AG20443 (cell line): Measurements from ENCODE around the gene VEPH1.

Experiments used
- DNase-seq: peaks from one replicate; pipeline ENCODE4 v3.0.0; 2012; ENCODE audit warnings: low spot score, mixed read lengths

VEPH1 gene

GRCh38 chr3:157388976-157389375 lies 114.2 kb downstream of the VEPH1 start:
- DNase-seq: no peak

- DNase-seq: no peak
These were observed 115.3 kb downstream of the VEPH1 start for GRCh38 chr3:157387708-157388435.

DNA sequence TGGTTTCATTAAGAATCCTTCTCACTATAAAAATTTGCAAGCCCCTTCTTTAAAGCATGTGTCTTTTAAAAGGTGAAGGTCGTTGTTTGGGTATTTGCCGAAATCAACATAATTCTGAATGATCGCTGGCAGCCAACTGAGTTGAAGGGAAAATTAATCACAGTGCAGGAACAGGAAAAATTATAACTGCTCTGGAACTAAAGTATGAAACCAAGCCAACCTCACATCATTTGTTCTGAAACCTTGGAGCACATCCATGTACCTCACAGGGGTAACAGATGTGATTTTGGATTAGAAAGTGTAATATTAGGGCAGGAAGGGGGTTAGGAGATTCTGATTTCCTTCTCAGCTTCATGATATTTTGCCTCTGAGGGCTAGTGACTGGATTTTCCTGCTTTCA lies 118.7 kb downstream of the VEPH1 start:
- no peak for DNase-seq

GRCh38 chr3:157384031-157384430 lies 119.2 kb downstream of the VEPH1 start:
- no peak for DNase-seq

DNA sequence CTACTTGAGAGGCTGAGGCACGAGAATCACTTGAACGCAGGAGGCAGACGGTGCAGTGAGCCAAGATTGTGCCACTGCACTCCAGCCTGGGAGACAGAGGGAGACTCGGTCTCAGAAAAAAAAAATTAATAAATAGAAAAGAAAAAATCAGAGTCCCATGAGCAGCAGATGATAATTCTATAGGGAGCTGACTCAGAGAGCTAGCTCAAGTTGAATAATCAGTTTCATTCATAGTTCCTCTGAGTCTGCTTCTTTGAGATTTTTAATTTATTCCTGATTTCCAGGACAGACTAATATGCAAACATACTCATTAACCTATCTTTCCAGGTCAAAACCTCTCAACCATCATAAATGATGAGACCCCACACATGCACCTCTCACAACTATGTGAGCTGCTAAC lies 121.6 kb downstream of the VEPH1 start:
- DNase-seq: no peak

DNA sequence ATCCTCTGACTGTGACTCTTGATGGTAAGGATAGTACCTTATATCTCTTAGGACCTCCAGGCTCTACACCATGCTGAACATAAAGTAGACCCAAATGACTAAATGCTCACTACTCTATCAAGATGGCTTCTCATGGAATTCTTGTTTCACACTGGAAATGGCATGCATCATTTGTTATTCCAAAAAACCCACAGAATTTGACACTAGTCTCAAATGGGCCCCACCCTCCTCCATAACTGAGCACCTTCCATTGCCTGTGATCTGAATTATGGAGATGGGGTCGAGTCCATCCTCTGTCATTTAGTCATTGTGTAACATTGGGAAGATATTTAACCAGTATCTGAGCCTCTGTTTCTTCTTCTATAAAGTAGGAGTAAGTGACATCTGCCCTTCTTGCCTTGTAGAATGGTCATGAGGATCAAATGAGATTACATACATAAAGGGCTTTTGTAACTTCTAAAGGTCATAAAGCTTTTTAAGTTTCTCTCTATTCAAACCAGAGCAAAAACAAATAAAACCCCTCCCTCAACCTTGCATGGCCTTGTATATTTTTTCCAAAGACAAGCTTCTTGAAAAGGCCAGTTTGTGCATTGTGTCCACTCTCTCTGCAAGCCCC lies 123.6 kb downstream of the VEPH1 start:
- DNase-seq: no peak

GRCh38 chr3:157376603-157377300 lies 126.5 kb downstream of the VEPH1 start:
- DNase-seq: peak; percentile 21

GRCh38 chr3:157375342-157375986 lies 127.8 kb downstream of the VEPH1 start:
- DNase-seq: no peak

DNA sequence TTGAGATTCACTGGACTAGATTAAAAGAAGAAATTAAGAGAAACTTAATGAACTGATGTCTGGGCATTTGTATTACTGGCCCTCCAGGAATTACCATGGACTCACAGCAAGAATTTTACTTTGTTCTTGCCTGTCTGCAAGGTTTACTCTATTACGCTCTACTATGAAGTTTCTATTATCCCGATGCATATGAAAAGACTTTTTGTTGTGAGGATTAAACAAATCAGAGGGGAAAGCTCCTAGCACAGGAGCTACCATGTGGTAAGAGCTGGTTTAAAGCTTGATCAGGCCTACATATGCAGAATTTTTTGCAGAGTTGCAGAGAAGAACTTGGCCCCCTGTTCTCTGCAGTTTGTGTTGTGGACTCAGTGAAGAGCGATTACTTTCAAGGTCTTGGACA lies 128.3 kb downstream of the VEPH1 start:
- DNase-seq: no peak

GRCh38 chr3:157373783-157374182 lies 129.4 kb downstream of the VEPH1 start:
- DNase-seq: peak; percentile 54

DNA sequence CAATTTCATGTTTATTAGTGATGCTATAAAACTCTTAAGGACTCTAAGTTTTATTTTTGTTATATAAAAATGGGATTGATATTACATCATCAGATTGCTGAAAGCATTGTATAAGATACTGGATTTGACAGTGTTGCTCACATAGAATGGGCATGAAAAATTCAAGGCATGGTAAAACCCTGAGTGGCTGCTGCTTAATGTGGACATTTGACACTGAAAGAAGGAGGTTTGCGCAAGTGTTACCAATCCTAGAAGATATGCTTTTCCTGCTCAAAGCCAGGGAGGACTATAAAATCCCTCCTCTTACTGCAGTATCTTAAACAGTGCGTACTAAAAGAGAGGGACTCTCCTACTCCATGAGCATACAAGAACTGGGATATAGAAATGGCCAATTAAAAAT lies 132.3 kb downstream of the VEPH1 start:
- DNase-seq: no peak

DNA sequence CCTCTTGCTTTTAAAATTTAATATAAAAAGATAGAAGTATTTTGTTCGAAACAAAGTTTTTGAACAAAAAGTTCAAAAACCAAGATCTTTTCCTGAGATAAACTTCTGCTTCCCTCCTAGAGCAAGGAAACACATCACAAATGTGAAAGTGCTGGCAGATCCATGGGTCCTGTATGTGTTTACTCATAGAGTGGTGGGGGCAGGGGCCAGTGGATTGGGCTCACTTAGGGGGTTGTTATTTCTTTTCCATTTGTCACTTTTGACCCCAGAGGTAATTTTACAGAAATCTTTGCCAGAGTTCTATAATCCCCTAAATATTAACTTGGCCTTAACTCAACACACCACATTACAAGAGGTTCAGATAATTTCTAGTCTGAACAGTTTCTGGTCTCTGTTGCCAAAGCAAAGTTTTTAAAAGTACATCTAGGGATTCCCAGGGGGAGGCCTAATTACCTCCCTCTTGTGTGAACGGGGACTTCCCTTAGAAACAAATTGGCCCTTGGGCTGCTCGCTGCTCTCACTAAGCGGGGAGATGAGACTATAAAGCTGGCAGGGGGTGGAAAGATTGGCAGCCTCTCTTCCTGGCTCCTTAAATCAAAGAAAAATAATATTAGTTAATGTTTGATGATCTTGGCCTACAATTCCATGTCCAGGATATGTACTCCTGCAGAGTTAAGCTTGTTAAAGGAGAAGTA lies 133.3 kb downstream of the VEPH1 start:
- DNase-seq: no peak

GRCh38 chr3:157368171-157368570 lies 135.0 kb downstream of the VEPH1 start:
- no peak for DNase-seq

DNA sequence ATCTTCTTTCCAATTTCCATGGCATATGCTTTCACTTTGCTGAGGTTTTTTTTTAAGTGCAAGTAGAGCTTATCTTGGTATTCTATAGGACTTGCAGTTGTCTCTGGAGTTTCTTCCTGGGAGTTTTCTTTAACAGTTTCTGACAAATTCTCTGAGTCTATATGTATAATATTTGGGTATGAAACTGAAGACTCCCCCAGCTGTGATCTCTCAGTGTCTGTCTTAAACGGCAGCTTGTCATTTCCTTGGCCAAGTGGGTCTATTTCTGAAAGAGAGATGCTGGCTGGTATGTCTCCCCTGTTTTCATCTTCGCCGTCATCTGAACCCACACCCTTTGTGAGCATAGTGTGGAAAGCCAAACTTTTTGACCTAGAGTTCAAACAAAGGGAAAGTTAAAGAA lies 139.8 kb downstream of the VEPH1 start:
- DNase-seq: no peak

GRCh38 chr3:157362348-157362747 lies 140.9 kb downstream of the VEPH1 start:
- no peak for DNase-seq

DNA sequence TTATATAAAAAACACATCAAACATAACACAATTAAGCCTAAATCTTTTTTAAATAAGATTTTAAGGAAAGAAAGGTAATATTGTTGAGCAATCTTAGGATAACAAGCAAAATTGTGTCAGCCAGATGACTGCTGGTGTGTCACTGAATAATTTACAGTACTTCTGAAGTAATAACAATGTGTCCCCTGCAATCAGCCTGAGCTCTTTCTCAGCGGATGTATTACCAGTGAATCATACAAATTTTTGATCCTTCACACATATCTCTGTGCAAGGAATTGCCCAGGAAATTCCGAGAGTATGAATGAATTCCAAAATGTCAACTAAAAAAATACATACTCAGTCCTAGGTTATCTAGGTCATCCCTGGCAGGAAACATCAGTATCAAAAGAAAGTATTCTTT lies 143.2 kb downstream of the VEPH1 start:
- DNase-seq: peak; percentile 79

DNA sequence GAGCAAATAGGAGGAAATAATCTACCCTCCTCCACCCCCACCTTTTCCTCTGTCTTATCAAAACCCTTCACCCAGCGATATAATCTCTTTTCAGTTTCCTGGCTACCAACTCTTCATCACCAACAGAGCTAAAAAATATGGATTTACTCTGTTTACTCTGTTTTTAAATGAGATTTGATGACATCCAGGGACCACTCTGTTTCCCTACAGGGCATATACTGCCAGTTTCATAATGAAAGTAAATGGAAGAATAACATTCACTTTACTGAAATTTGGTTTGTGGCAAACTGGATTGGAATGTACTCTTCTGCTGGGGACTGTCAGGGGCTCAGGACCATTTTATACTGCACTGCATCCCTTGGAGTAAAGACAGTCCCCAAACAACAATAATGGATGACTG lies 146.7 kb downstream of the VEPH1 start:
- DNase-seq: no peak

DNA sequence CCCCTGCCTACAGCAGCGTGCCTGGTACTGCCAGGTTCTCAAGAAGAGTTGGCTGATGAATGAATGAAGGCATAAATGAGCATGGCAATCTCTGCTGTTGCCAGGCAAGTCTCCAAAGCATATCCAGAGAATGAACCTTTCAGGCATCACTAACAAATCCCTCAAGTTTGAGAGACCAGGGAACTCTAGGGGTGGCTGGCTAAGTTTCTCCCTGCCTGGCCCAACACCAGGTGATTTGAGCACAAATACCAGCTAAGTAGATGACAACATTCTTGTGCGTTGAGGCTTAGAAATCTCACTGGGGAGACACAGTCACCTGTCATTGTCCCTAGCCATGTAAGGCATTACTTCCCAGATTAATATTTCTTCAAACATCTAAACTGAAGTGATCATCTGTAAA lies 147.9 kb downstream of the VEPH1 start:
- no peak for DNase-seq

DNA sequence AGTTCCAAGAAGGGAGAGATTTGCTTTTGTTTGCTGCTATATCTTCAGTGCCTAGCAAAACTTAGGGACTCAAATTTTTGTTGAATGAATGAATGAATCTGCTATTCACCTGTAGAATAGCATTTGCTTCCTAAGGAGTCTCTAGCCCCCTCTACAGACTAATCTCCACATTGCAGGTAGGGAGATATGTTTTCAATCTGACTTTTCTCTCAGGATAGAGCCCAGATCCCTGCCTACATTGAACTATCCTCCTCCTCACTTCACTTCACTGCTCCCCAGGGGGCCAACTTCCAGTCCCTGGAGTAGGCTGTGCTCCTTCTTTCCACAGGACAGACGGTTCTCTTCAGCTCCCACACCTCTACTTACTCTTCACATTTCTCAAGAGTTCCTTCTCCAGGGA lies 148.5 kb downstream of the VEPH1 start:
- no peak for DNase-seq

DNA sequence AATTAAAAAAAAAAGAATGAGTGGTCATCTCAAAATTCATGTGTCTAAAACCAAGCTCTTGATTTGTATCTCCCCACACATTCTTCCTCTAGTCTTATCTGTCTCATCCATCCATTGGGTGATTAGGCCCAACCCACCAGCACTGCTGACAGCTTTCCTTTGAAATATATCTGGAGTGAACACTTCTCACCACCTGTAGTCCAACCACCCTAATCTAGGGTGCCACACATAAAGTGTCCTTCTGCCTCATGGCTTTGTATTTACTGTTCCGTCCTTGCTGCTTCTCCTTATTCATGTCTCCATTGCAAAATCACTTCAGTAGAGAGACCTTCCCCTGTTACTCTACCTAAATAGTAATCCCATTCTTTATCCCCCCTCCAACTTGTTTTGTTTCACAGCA lies 149.0 kb downstream of the VEPH1 start:
- no peak for DNase-seq

GRCh38 chr3:157353652-157354051 lies 149.6 kb downstream of the VEPH1 start:
- no peak for DNase-seq

DNA sequence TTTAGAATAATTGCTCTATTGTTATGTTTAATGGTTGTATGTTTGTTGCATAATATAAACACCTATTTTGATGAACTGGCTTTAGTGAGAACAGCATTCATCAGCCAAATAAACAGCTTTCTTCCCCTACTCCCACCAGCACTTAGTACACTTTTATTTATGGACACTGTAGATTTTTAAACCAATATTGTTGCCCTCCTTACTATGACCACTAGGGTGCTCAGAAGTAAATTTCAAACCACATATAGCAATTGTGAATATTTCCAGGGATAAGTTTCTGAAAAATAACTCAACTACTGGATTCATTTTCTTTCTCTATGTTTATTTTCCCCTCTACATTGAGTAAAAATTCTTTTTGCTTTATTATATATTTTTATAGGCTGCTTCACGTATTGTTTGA lies 151.2 kb downstream of the VEPH1 start:
- DNase-seq: no peak
